H1 (cell line): ENCODE data around the gene RPS27A. TPM values are rescaled to one million over a fixed set of nuclear protein-coding genes. Genes with fewer than 3 reads are reported as not detected.

ENCODE experiments used
- BACH1 ChIP-seq: IDR thresholded peaks from 2 replicates; pipeline ENCODE4 v1.6.1; 2012; ENCODE audit warnings: low read length, improper control_type of control experiment
- CEBPB ChIP-seq: IDR thresholded peaks from 2 replicates; pipeline ENCODE4 v1.6.1; 2012; ENCODE audit warnings: low read depth, low read length
- CHD7 ChIP-seq: fragments of 300-600 bp; sonication (generic); IDR thresholded peaks from 2 replicates; pipeline ENCODE4 v1.7.1; 2012; ENCODE audit warnings: low read length, moderate library complexity, mild to moderate bottlenecking, inconsistent platforms; ENCODE audit not compliant: insufficient replicate concordance
- CREB1 ChIP-seq: IDR thresholded peaks from 2 replicates; pipeline ENCODE4 v1.6.1; 2012; ENCODE audit warnings: inconsistent platforms
- EGR1 ChIP-seq: IDR thresholded peaks from 2 replicates; pipeline ENCODE4 v1.6.1; 2011; ENCODE audit warnings: low read depth, low read length, borderline replicate concordance
- GTF2F1 ChIP-seq: IDR thresholded peaks from 2 replicates; pipeline ENCODE4 v1.6.1; 2012; ENCODE audit warnings: low read depth, low read length, improper control_type of control experiment, borderline replicate concordance
- MAX ChIP-seq: IDR thresholded peaks from 2 replicates; pipeline ENCODE4 v1.6.1; 2012; ENCODE audit warnings: inconsistent platforms
- POU5F1 ChIP-seq: IDR thresholded peaks from 2 replicates; pipeline ENCODE4 v1.6.1; 2011; ENCODE audit warnings: low read depth, mild to moderate bottlenecking, low read length, moderate library complexity
- RXRA ChIP-seq: IDR thresholded peaks from 2 replicates; pipeline ENCODE4 v1.6.1; 2011; ENCODE audit warnings: low read depth, mild to moderate bottlenecking, low read length, moderate library complexity; ENCODE audit not compliant: insufficient read depth
- SIN3A ChIP-seq, 2 experiments: IDR thresholded peaks in 1 of 2; conservative IDR thresholded peaks in 1 of 2; 2 replicates each; pipeline ENCODE4 v1.6.1; 2011 to 2012; ENCODE audit warnings: low read length in 2 of 2, improper control_type of control experiment in 1 of 2, low read depth in 1 of 2, mild to moderate bottlenecking in 1 of 2
- SUZ12 ChIP-seq: fragments of 200-600 bp; sonication (generic); IDR thresholded peaks from 2 replicates; pipeline ENCODE4 v1.6.1; 2012; ENCODE audit warnings: mild to moderate bottlenecking, inconsistent platforms, low read length, moderate library complexity, mixed read lengths
- TAF1 ChIP-seq: IDR thresholded peaks from 2 replicates; pipeline ENCODE4 v1.6.1; 2011; ENCODE audit warnings: mild to moderate bottlenecking, low read depth, low read length
- ZNF274 ChIP-seq: IDR thresholded peaks from 2 replicates; pipeline ENCODE4 v1.7.0; 2012; ENCODE audit warnings: low read length, borderline replicate concordance; ENCODE audit errors: extremely low read depth
- polyA plus RNA-seq, 7 experiments: library from polyadenylated mRNA; depleted of rRNA in 3 of 7; stranded (reverse) in 5 of 7; unstranded in 2 of 7; fragments of >200 nt in 5 of 7; fragments of 200-250 nt in 2 of 7; gene quantifications; 1 replicate in 5 of 7; 2 replicates in 1 of 7; 4 replicates in 1 of 7; pipeline versions ENCODE4 v1.2.1 to v1.2.3, GENCODE V29; 2011 to 2013; ENCODE audit warnings: missing spikeins in 2 of 7, mixed read lengths in 2 of 7
- total RNA-seq: library from RNA; stranded (reverse); fragmentation: NEBNext Ultra II Directional; extraction: Animal tissue kit (Norgen Biotek cat#: 25700); gene quantifications from 2 replicates; pipeline ENCODE4 v1.2.1, GENCODE V29; 2021

The RPS27A gene
- total and polyA plus RNA-seq, 2 of the 8 experiments (the other 6 are each of a cell fraction or from before 2014, with no cell fraction given) = 1,431 to 1,682 TPM

- TF ChIP-seq CHD7 (no peak), BACH1 (no peak), RXRA (no peak), POU5F1 (no peak), TAF1 (no peak), GTF2F1 (no peak), EGR1 (no peak), CREB1 (no peak), ZNF274 (no peak), CEBPB (no peak), SIN3A (conservative IDR thresholded peaks at IDR 0.05 in 1 of 2, IDR thresholded peaks at IDR 0.05 in 1 of 2; ENCODE audit: low read depth in 1 of 2, low read length in 2 of 2) (no peak), MAX (no peak), SUZ12 (no peak)
Observed at GRCh38 chr2:55277310-55277709, 44.8 kb downstream of the RPS27A start (continued).
